ENCODE data around the gene PTCH2. TPM values are rescaled to one million over a fixed set of nuclear protein-coding genes. Genes with fewer than 3 reads are reported as not detected.

The PTCH2 gene
- total RNA-seq, 1 experiment from 2014 or later, result not detected

DNA sequence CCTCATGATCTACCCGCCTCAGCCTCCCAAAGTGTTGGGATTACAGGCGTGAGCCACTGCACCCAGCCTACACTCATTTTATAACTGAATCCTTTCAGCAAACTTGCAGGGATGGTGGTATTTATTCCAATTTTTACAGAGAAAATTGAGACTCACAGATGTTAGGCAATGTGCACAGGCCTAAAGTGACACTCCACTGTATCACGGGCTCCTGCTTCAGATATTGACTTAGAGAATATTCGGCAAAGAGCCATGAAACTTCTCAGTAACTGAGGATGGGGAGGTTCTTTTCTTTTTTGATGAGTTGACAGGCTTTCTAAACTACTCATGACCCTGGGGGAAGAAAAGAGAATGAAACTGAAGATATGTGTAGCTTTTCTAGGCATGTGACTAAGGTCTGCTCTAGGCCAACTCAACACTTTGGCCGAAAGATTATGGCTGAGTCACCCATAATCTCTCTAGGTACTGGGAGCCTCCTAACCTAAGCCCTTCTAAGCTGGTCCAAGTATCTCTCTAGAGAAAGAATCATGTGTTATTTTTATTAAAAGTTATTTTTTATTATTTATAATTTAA, 19.9 kb upstream of the PTCH2 start:
- Histone ChIP-seq H3K9me2 (replicated peaks; ENCODE audit: low read length) (no peaks in the 10 kb centered on the region), H3K9me3 (ENCODE audit: low read length) (no peaks in the 10 kb centered on the region), H3K79me2 (ENCODE audit: low read length) (no peaks in the 10 kb centered on the region), H3K27me3 (ENCODE audit: low read length) (no peaks in the 10 kb centered on the region), H3K4me3 (ENCODE audit: low read length) (no peak overlapping the region), H3K4me1 (ENCODE audit: insufficient read depth, low read length) (no peaks in the 10 kb centered on the region), H3K9ac (ENCODE audit: low read length) (no peak overlapping the region), H4K20me1 (ENCODE audit: low read length) (no peaks in the 10 kb centered on the region), H3K4me2 (ENCODE audit: low read length) (no peak overlapping the region), H2AFZ (ENCODE audit: low read length) (no peak overlapping the region), H3F3A (ENCODE audit: low read length, unreplicated experiment) (no peaks in the 10 kb centered on the region), H3K27ac (ENCODE audit: low read length) (no peak overlapping the region), H3K36me3 (ENCODE audit: low read depth, low read length) (0 out of 2 replicates have a peak, but pooled peaks cover 2% of the 10 kb centered on the region)
- CTCF ChIA-PET, result no interaction called here
- DNase-seq (peak; percentile 17), ATAC-seq (no peak)
- intact Hi-C loops (cut with micrococcal nuclease), result no loop called here
- POLR2A ChIA-PET (ENCODE audit: unreplicated experiment), result no interaction called here
- TF ChIP-seq, protein P1, sequence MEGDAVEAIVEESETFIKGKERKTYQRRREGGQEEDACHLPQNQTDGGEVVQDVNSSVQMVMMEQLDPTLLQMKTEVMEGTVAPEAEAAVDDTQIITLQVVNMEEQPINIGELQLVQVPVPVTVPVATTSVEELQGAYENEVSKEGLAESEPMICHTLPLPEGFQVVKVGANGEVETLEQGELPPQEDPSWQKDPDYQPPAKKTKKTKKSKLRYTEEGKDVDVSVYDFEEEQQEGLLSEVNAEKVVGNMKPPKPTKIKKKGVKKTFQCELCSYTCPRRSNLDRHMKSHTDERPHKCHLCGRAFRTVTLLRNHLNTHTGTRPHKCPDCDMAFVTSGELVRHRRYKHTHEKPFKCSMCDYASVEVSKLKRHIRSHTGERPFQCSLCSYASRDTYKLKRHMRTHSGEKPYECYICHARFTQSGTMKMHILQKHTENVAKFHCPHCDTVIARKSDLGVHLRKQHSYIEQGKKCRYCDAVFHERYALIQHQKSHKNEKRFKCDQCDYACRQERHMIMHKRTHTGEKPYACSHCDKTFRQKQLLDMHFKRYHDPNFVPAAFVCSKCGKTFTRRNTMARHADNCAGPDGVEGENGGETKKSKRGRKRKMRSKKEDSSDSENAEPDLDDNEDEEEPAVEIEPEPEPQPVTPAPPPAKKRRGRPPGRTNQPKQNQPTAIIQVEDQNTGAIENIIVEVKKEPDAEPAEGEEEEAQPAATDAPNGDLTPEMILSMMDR (conservative IDR thresholded peaks at IDR 0.05; ENCODE audit: low read depth, low read length), result no peak
- TF ChIP-seq EZH2 (IDR thresholded peaks at IDR 0.05; ENCODE audit: low read length, unreplicated experiment) (no peak), EZH2phosphoT487 (IDR thresholded peaks at IDR 0.05; ENCODE audit: borderline replicate concordance, low read length) (no peak)
- no TSS peak for BruUV-seq (replicated peaks)

DNA sequence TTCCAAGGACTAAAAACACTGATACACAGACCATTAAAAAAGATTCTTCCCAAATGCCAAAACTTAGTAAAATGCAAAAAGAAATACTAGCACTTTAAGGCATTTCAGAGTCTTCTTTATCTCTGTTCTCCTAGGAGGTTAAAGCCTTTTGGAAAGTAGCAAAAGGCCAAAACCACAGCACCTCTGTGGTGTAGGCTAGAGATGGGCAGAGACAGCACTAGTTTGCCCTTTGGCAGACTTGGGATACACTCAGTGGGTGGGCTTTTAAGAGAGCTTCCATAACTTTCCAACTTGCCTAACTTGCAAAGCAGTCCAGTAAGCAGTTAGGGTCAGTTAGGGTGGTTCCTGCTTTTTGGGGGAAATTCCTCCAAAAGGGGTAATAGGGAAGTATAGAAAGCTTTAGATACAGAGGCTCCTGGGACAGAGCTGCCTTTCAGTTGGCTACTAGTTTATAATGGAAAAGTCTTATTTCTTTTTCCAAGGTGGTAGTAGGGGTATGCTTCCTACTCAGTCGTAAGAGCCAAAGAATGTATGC, 17.9 kb upstream of the PTCH2 start:
- H3F3A ChIP-seq (ENCODE audit: low read length, unreplicated experiment), result no peaks in the 10 kb centered on the region
- no TSS peak for BruUV-seq (replicated peaks)
- H3K27me3 ChIP-seq (ENCODE audit: low read length), result no peaks in the 10 kb centered on the region
- no peak overlapping the region for H3K9ac ChIP-seq (ENCODE audit: low read length)
- H2AFZ ChIP-seq (ENCODE audit: low read length), result no peak overlapping the region
- TF ChIP-seq EZH2phosphoT487 (IDR thresholded peaks at IDR 0.05; ENCODE audit: borderline replicate concordance, low read length) (no peak), EZH2 (IDR thresholded peaks at IDR 0.05; ENCODE audit: low read length, unreplicated experiment) (no peak)
- TF ChIP-seq, protein P1 (conservative IDR thresholded peaks at IDR 0.05; ENCODE audit: low read depth, low read length), result no peak
- H3K9me2 ChIP-seq (replicated peaks; ENCODE audit: low read length), result no peaks in the 10 kb centered on the region
- H3K4me2 ChIP-seq (ENCODE audit: low read length), result no peak overlapping the region
- H3K36me3 ChIP-seq (ENCODE audit: low read depth, low read length), result 0 out of 2 replicates have a peak, but pooled peaks cover 3% of the 10 kb centered on the region
- H3K79me2 ChIP-seq (ENCODE audit: low read length), result no peaks in the 10 kb centered on the region
- H3K27ac ChIP-seq (ENCODE audit: low read length), result no peak overlapping the region
- no peaks in the 10 kb centered on the region for H4K20me1 ChIP-seq (ENCODE audit: low read length)
- no peaks in the 10 kb centered on the region for H3K4me1 ChIP-seq (ENCODE audit: insufficient read depth, low read length)
- H3K4me3 ChIP-seq (ENCODE audit: low read length), result no peak overlapping the region
- CTCF ChIA-PET, result no interaction called here
- POLR2A ChIA-PET (ENCODE audit: unreplicated experiment), result no interaction called here
- intact Hi-C loops (cut with micrococcal nuclease), result no loop called here
- DNase-seq (no peak), ATAC-seq (no peak)
- H3K9me3 ChIP-seq (ENCODE audit: low read length), result no peaks in the 10 kb centered on the region

GRCh38 chr1:44860331-44860730, 17.3 kb upstream of the PTCH2 start:
- Histone ChIP-seq H3F3A (ENCODE audit: low read length, unreplicated experiment) (no peaks in the 10 kb centered on the region), H3K9ac (ENCODE audit: low read length) (no peak overlapping the region), H3K9me2 (replicated peaks; ENCODE audit: low read length) (no peaks in the 10 kb centered on the region), H2AFZ (ENCODE audit: low read length) (no peak overlapping the region), H3K4me1 (ENCODE audit: insufficient read depth, low read length) (no peaks in the 10 kb centered on the region), H4K20me1 (ENCODE audit: low read length) (no peaks in the 10 kb centered on the region), H3K27ac (ENCODE audit: low read length) (no peak overlapping the region), H3K4me3 (ENCODE audit: low read length) (no peak overlapping the region), H3K79me2 (ENCODE audit: low read length) (no peaks in the 10 kb centered on the region), H3K4me2 (ENCODE audit: low read length) (no peak overlapping the region), H3K27me3 (ENCODE audit: low read length) (no peaks in the 10 kb centered on the region), H3K36me3 (ENCODE audit: low read depth, low read length) (0 out of 2 replicates have a peak, but pooled peaks cover 3% of the 10 kb centered on the region), H3K9me3 (ENCODE audit: low read length) (no peaks in the 10 kb centered on the region)
- no TSS peak for BruUV-seq (replicated peaks)
- no peak for ATAC-seq
- CTCF ChIA-PET, result no interaction called here
- no peak for DNase-seq
- intact Hi-C loops (cut with micrococcal nuclease), result no loop called here
- TF ChIP-seq, protein P1 (conservative IDR thresholded peaks at IDR 0.05; ENCODE audit: low read depth, low read length), result no peak
- no peak for TF ChIP-seq EZH2phosphoT487 (IDR thresholded peaks at IDR 0.05; ENCODE audit: borderline replicate concordance, low read length)
- TF ChIP-seq EZH2 (IDR thresholded peaks at IDR 0.05; ENCODE audit: low read length, unreplicated experiment), result no peak
- POLR2A ChIA-PET (ENCODE audit: unreplicated experiment), result no interaction called here
